ENCODE data around the gene FGF4.

DNA sequence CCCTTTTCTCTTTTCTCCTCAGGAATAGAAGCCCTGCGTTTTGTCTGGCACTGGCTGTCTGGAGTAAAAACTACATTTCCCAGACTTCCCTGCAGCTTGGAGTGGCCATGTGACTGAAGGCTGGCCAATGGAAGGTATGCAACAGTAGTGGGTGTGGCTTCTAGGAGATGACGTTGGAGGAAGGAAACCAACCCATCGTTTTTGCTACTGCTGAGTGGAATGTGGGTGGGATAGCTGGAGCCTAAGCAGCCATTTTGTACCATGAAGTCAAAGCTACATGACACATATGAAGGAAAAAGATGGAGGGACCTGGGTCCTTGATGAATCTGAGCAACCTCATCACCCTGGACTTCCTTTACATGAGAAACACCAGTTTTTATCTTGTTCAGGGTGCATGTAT lies 24.4 kb upstream of the FGF4 start:
- TF ChIP-seq, protein P1, sequence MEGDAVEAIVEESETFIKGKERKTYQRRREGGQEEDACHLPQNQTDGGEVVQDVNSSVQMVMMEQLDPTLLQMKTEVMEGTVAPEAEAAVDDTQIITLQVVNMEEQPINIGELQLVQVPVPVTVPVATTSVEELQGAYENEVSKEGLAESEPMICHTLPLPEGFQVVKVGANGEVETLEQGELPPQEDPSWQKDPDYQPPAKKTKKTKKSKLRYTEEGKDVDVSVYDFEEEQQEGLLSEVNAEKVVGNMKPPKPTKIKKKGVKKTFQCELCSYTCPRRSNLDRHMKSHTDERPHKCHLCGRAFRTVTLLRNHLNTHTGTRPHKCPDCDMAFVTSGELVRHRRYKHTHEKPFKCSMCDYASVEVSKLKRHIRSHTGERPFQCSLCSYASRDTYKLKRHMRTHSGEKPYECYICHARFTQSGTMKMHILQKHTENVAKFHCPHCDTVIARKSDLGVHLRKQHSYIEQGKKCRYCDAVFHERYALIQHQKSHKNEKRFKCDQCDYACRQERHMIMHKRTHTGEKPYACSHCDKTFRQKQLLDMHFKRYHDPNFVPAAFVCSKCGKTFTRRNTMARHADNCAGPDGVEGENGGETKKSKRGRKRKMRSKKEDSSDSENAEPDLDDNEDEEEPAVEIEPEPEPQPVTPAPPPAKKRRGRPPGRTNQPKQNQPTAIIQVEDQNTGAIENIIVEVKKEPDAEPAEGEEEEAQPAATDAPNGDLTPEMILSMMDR (IDR thresholded peaks at IDR 0.05): no peak
- no peak for TF ChIP-seq POLR2A (IDR thresholded peaks at IDR 0.05)
